ENCODE measurements around the gene PHKB. TPM values are rescaled to one million over a fixed set of nuclear protein-coding genes. Genes with fewer than 3 reads are reported as not detected.
"Not testable (repeated sequence)": the region's sequence is repeated elsewhere in the genome, so short reads cannot be mapped to it uniquely, and the experiment has no call there.

The PHKB gene
- total RNA-seq, 1 donor from 2014 or later, result 25.9 TPM

DNA sequence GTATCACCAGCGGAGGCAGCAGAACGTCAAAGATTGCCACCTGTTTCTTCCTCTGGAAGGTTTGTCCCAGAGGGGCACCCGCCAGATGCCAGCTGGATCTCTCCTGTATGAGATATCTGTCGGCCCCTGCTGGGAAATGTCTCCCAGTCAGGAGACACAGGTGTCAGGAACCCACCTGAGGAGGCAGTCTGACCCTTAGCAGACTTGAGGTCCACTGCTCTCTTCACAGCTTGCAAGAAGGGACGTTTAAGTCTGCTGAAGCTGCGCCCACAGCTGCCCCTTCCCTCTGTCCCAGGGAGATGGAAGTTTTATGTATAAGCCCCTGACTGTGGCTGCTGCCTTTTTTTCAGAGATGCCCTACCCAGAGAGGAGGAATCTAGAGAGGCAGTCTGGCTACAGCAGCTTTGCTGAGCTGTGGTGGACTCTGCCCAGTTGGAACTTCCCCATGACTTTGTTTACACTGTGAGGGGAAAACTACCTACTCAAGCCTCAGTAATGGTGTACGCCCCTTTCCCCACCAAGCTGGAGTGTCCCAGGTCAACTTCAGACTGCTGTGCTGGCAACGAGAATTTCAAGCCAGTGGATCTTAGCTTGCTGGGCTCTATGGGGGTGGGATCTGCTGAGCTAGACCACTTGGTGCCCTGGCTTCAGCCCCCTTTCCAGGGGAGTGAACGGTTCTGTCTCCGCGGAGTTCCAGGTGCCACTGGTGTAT lies 92.9 kb downstream of the PHKB start:
- no peak overlapping the region for H3K4me3 ChIP-seq (ENCODE audit: low read depth, low read length)
- TF ChIP-seq, protein P1, sequence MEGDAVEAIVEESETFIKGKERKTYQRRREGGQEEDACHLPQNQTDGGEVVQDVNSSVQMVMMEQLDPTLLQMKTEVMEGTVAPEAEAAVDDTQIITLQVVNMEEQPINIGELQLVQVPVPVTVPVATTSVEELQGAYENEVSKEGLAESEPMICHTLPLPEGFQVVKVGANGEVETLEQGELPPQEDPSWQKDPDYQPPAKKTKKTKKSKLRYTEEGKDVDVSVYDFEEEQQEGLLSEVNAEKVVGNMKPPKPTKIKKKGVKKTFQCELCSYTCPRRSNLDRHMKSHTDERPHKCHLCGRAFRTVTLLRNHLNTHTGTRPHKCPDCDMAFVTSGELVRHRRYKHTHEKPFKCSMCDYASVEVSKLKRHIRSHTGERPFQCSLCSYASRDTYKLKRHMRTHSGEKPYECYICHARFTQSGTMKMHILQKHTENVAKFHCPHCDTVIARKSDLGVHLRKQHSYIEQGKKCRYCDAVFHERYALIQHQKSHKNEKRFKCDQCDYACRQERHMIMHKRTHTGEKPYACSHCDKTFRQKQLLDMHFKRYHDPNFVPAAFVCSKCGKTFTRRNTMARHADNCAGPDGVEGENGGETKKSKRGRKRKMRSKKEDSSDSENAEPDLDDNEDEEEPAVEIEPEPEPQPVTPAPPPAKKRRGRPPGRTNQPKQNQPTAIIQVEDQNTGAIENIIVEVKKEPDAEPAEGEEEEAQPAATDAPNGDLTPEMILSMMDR (conservative IDR thresholded peaks at IDR 0.05; ENCODE audit: low read depth, low read length), result no peak
- no peak for DNase-seq (ENCODE audit: low read depth)

GRCh38 chr16:47554587-47554986 lies 93.5 kb downstream of the PHKB start:
- not testable (repeated sequence) for DNase-seq (ENCODE audit: low read depth); H3K4me3 ChIP-seq (ENCODE audit: low read depth, low read length)

DNA sequence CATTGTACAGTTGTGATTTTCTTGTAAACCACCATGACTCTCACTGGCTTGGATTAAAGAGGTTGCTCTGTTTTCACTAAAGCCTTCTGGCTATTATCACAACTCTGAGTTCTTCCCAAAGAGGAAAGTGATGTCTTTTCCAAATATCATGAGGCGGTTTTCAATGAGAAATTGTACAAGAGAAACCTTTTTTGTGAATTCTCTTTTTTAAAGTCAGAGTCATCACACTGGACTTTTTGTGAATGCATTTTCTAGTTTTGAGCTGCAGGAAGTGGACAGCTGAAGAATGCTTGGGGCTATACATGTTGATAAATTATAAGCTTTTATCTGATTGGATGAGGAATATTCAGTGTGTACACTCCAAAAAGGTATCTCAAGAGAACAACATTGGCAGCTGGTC lies 100.2 kb downstream of the PHKB start:
- H3K4me3 ChIP-seq (ENCODE audit: low read depth, low read length), result no peak overlapping the region
- DNase-seq (ENCODE audit: low read depth), result no peak
- TF ChIP-seq, protein P1 (conservative IDR thresholded peaks at IDR 0.05; ENCODE audit: low read depth, low read length), result no peak

GRCh38 chr16:47562366-47562765 lies 101.2 kb downstream of the PHKB start:
- DNase-seq (ENCODE audit: low read depth), result no peak
- H3K4me3 ChIP-seq (ENCODE audit: low read depth, low read length), result no peak overlapping the region
- TF ChIP-seq, protein P1 (conservative IDR thresholded peaks at IDR 0.05; ENCODE audit: low read depth, low read length), result no peak

GRCh38 chr16:47565454-47565853 lies 104.3 kb downstream of the PHKB start:
- no peak overlapping the region for H3K4me3 ChIP-seq (ENCODE audit: low read depth, low read length)
- TF ChIP-seq, protein P1 (conservative IDR thresholded peaks at IDR 0.05; ENCODE audit: low read depth, low read length), result no peak
- DNase-seq (ENCODE audit: low read depth), result no peak

- H3K4me3 ChIP-seq (ENCODE audit: low read depth, low read length), result no peak overlapping the region
- no peak for DNase-seq (ENCODE audit: low read depth)
- TF ChIP-seq, protein P1 (conservative IDR thresholded peaks at IDR 0.05; ENCODE audit: low read depth, low read length), result no peak
These were observed 106.2 kb downstream of the PHKB start for GRCh38 chr16:47567321-47567720.

- TF ChIP-seq, protein P1 (conservative IDR thresholded peaks at IDR 0.05; ENCODE audit: low read depth, low read length), result no peak
- no peak overlapping the region for H3K4me3 ChIP-seq (ENCODE audit: low read depth, low read length)
- DNase-seq (ENCODE audit: low read depth), result no peak
These were observed 107.2 kb downstream of the PHKB start for GRCh38 chr16:47568351-47568750.

Measured in epithelial cell of proximal tubule (primary cell).